ENCODE data around the gene SRPK2.

SRPK2 gene

DNA sequence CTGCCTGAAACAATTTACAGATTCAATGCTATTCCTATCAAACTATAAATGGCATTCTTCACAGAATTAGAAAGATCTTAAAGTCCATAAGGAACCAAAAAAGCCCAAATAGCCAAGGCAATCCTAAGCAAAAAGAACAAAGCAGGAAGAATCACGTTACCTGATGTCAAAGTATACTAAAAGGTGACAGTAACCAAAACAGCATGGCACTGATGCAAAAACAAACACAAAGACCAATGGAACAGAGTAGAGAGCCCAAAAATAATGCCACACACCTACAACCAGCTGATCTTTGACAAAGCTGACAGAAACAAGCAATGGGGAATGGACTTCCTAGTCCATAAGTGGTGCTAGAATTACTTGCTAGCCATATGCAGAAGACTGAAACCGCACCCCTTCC lies 208.7 kb downstream of the SRPK2 start:
- no peaks in the 10 kb centered on the region for H3K9me2 ChIP-seq (ENCODE audit: low read depth, low read length)
- peaks cover 6% of the 10 kb centered on the region for H3K9me3 ChIP-seq (ENCODE audit: low read length)
- no peak overlapping the region for H2AFZ ChIP-seq (ENCODE audit: low read length)
- no peaks in the 10 kb centered on the region for H3K4me1 ChIP-seq (ENCODE audit: insufficient read depth, low read length, severe bottlenecking)
- H3K79me2 ChIP-seq (ENCODE audit: insufficient read depth, low read length): no peaks in the 10 kb centered on the region
- H3F3A ChIP-seq (ENCODE audit: insufficient read depth, low read length): no peaks in the 10 kb centered on the region
- no peak overlapping the region for H3K9ac ChIP-seq (ENCODE audit: low read length)
- peaks cover 2% of the 10 kb centered on the region; the same call in 1 of the 2 replicates for H4K20me1 ChIP-seq (ENCODE audit: insufficient read depth, low read length)
- no peak overlapping the region for H3K27ac ChIP-seq (ENCODE audit: low read depth, low read length, poor library complexity, severe bottlenecking)
- no peaks in the 10 kb centered on the region for H3K27me3 ChIP-seq (ENCODE audit: insufficient read depth, low read length)
- no peaks in the 10 kb centered on the region for H3K36me3 ChIP-seq (ENCODE audit: insufficient read depth, low read length)
- TF ChIP-seq, protein P1, sequence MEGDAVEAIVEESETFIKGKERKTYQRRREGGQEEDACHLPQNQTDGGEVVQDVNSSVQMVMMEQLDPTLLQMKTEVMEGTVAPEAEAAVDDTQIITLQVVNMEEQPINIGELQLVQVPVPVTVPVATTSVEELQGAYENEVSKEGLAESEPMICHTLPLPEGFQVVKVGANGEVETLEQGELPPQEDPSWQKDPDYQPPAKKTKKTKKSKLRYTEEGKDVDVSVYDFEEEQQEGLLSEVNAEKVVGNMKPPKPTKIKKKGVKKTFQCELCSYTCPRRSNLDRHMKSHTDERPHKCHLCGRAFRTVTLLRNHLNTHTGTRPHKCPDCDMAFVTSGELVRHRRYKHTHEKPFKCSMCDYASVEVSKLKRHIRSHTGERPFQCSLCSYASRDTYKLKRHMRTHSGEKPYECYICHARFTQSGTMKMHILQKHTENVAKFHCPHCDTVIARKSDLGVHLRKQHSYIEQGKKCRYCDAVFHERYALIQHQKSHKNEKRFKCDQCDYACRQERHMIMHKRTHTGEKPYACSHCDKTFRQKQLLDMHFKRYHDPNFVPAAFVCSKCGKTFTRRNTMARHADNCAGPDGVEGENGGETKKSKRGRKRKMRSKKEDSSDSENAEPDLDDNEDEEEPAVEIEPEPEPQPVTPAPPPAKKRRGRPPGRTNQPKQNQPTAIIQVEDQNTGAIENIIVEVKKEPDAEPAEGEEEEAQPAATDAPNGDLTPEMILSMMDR (IDR thresholded peaks at IDR 0.05; ENCODE audit: low read length): no peak
- TF ChIP-seq EZH2 (IDR thresholded peaks at IDR 0.05; ENCODE audit: borderline replicate concordance, low read length): no peak
- H3K4me2 ChIP-seq (ENCODE audit: low read length): no peak overlapping the region
- H3K4me3 ChIP-seq (ENCODE audit: low read depth, low read length, poor library complexity, severe bottlenecking): no peak overlapping the region

GRCh38 chr7:105178928-105179541 lies 209.7 kb downstream of the SRPK2 start:
- H3K36me3 ChIP-seq (ENCODE audit: insufficient read depth, low read length): no peaks in the 10 kb centered on the region
- no peak overlapping the region for H3K9ac ChIP-seq (ENCODE audit: low read length)
- no peak overlapping the region for H2AFZ ChIP-seq (ENCODE audit: low read length)
- peaks cover 2% of the 10 kb centered on the region; the same call in 1 of the 2 replicates for H4K20me1 ChIP-seq (ENCODE audit: insufficient read depth, low read length)
- no peaks in the 10 kb centered on the region for H3K79me2 ChIP-seq (ENCODE audit: insufficient read depth, low read length)
- no peak overlapping the region for H3K27ac ChIP-seq (ENCODE audit: low read depth, low read length, poor library complexity, severe bottlenecking)
- H3F3A ChIP-seq (ENCODE audit: insufficient read depth, low read length): no peaks in the 10 kb centered on the region
- H3K27me3 ChIP-seq (ENCODE audit: insufficient read depth, low read length): no peaks in the 10 kb centered on the region
- no peak overlapping the region for H3K4me3 ChIP-seq (ENCODE audit: low read depth, low read length, poor library complexity, severe bottlenecking)
- no peaks in the 10 kb centered on the region for H3K4me1 ChIP-seq (ENCODE audit: insufficient read depth, low read length, severe bottlenecking)
- no peak overlapping the region for H3K4me2 ChIP-seq (ENCODE audit: low read length)
- TF ChIP-seq, protein P1 (IDR thresholded peaks at IDR 0.05; ENCODE audit: low read length): no peak
- TF ChIP-seq EZH2 (IDR thresholded peaks at IDR 0.05; ENCODE audit: borderline replicate concordance, low read length): no peak
- H3K9me3 ChIP-seq (ENCODE audit: low read length): peaks cover 6% of the 10 kb centered on the region
- no peaks in the 10 kb centered on the region for H3K9me2 ChIP-seq (ENCODE audit: low read depth, low read length)

DNA sequence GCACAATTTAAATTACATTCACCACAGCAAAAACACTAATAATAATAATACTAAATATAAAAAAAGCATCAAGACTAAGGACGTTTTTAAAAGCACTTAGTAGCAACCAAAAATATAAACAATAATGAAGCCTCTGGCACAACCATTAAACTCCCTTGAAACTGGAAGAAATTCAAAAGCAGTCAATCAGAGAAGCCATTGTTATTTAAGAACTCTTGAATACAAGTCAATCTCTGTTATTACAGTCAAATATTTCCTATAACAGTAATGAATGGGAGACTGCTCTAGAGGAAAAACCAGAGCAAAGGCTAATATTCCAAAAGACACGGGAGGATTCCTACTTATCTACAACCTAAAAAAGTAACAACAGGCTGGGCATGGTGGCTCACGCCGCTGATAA lies 210.5 kb downstream of the SRPK2 start:
- Histone ChIP-seq H4K20me1 (ENCODE audit: insufficient read depth, low read length) (peaks cover 2% of the 10 kb centered on the region; the same call in 1 of the 2 replicates), H3K9me3 (ENCODE audit: low read length) (peaks cover 6% of the 10 kb centered on the region), H3K9ac (ENCODE audit: low read length) (no peak overlapping the region), H3K4me3 (ENCODE audit: low read depth, low read length, poor library complexity, severe bottlenecking) (no peak overlapping the region), H3F3A (ENCODE audit: insufficient read depth, low read length) (no peaks in the 10 kb centered on the region), H3K27me3 (ENCODE audit: insufficient read depth, low read length) (no peaks in the 10 kb centered on the region), H3K36me3 (ENCODE audit: insufficient read depth, low read length) (no peaks in the 10 kb centered on the region), H3K27ac (ENCODE audit: low read depth, low read length, poor library complexity, severe bottlenecking) (no peak overlapping the region), H3K79me2 (ENCODE audit: insufficient read depth, low read length) (no peaks in the 10 kb centered on the region), H3K4me1 (ENCODE audit: insufficient read depth, low read length, severe bottlenecking) (peaks cover 4% of the 10 kb centered on the region), H3K9me2 (ENCODE audit: low read depth, low read length) (no peaks in the 10 kb centered on the region), H2AFZ (ENCODE audit: low read length) (no peak overlapping the region), H3K4me2 (ENCODE audit: low read length) (no peak overlapping the region)
- TF ChIP-seq EZH2 (IDR thresholded peaks at IDR 0.05; ENCODE audit: borderline replicate concordance, low read length): no peak
- TF ChIP-seq, protein P1 (IDR thresholded peaks at IDR 0.05; ENCODE audit: low read length): no peak

Data from OCI-LY1 (cell line).